Naive thymus-derived CD8-positive, alpha-beta T cell (primary cell): ENCODE data around the gene MYL6B. TPM values are rescaled to one million over a fixed set of nuclear protein-coding genes. Genes with fewer than 3 reads are reported as not detected.
"Not testable (repeated sequence)": the region's sequence is repeated elsewhere in the genome, so short reads cannot be mapped to it uniquely, and the experiment has no call there.

Experiments used
- ATAC-seq, 2 donors: fragments of 150-1000 bp; cut with Tn5 transposase in 1 of 2; sonication (Bioruptor Pico), chemical (Tn5 transposase) in 1 of 2; 1 replicate in 1 of 2; 2 replicates in 1 of 2; pipeline ENCODE4 v1.10.0; 2021; ENCODE audit warnings: mild to moderate bottlenecking in 2 of 2, moderate library complexity in 2 of 2
- POLR2A ChIA-PET: fragments of 350-600 bp; sonication (Branson Sonifier 250); formaldehyde crosslinking; loops from one replicate; lab custom pipeline; 2021; ENCODE audit warnings: antibody characterized with exemption; lab: Charles Lee
- DNase-seq, 10 donors: peaks; one replicate each; pipeline versions ENCODE4 v3.0.0 to v3.0.0-alpha.2; 2020 to 2022
- H3K27ac Mint-ChIP-seq, 10 donors: one replicate each; pipeline ENCODE4 v1.8.0; 2020 to 2022; ENCODE audit warnings: mild to moderate bottlenecking in 10 of 10, mixed read lengths in 10 of 10, moderate library complexity in 4 of 10, inconsistent platforms in 1 of 10
- H3K27me3 Mint-ChIP-seq, 5 donors: one replicate each; pipeline ENCODE4 v1.8.0; 2021 to 2022; ENCODE audit warnings: mixed read lengths in 5 of 5
- H3K36me3 Mint-ChIP-seq, 3 donors: one replicate each; pipeline ENCODE4 v1.8.0; 2020 to 2022; ENCODE audit warnings: mixed read lengths in 3 of 3, mild to moderate bottlenecking in 2 of 3, inconsistent platforms in 1 of 3
- H3K4me1 Mint-ChIP-seq, 4 donors: one replicate each; pipeline ENCODE4 v1.8.0; 2021 to 2022; ENCODE audit warnings: mixed read lengths in 4 of 4
- H3K4me3 Mint-ChIP-seq, 10 donors: one replicate each; pipeline ENCODE4 v1.8.0; 2020 to 2022; ENCODE audit warnings: mild to moderate bottlenecking in 10 of 10, mixed read lengths in 10 of 10, moderate library complexity in 6 of 10, inconsistent platforms in 1 of 10
- H3K9me3 Mint-ChIP-seq, 9 donors: one replicate each; pipeline ENCODE4 v1.8.0; 2020 to 2022; ENCODE audit warnings: mixed read lengths in 9 of 9, mild to moderate bottlenecking in 3 of 9, inconsistent platforms in 1 of 9, moderate library complexity in 1 of 9
- polyA plus RNA-seq, 3 donors: library from polyadenylated mRNA; unstranded; fragments of 300-500 nt; fragmentation: Illumina TruSeq; gene quantifications; one replicate each; pipeline ENCODE4 v1.2.3, GENCODE V29; 2021
- total RNA-seq, 8 experiments: library from RNA in 2 of 8; stranded (reverse) in 2 of 8; gene quantifications; one replicate each; pipeline ENCODE4 v1.2.3 and lab custom pipeline; 2021 to 2026

The MYL6B gene
- total and polyA plus RNA-seq, 5 experiments from 2014 or later: 3.4 to 5.9 (median 3.8) TPM

- Mint-ChIP-seq H3K27ac (peak overlapping the region in 3 of 10 donors; percentile 38 to 50 (median 49)), H3K27me3 (no peaks in the 10 kb centered on the region), H3K9me3 (no peaks in the 10 kb centered on the region), H3K4me1 (peaks cover 27 to 69% (median 55%) of the 10 kb centered on the region in 4 donors), H3K4me3 (peak overlapping the region in 6 of 10 donors; percentile 12 to 76 (median 42)), H3K36me3 (peaks cover 0 to 4% (median 2%) of the 10 kb centered on the region in 3 donors)
- no peak for ATAC-seq
- POLR2A ChIA-PET: interaction anchor here (1.1 to 13.3 kb wide), 6 partner anchors 11 to 51 kb away, joined by 3 to 163 read pairs (median 4); partner anchors contain the start of genes ESYT1, SMARCC2 and ZC3H10
- DNase-seq: no peak
These were observed 2.4 kb downstream of the MYL6B start for GRCh38 chr12:56154818-56155217.

GRCh38 chr12:56155256-56155845, 3.0 kb downstream of the MYL6B start:
- Mint-ChIP-seq H3K4me3 (peak overlapping the region in 9 of 10 donors; percentile 5 to 66 (median 25)), H3K36me3 (peaks cover 2 to 9% (median 5%) of the 10 kb centered on the region in 3 donors), H3K27ac (peak overlapping the region in 7 of 10 donors; percentile 11 to 71 (median 40)), H3K4me1 (peaks cover 33 to 69% (median 58%) of the 10 kb centered on the region in 4 donors), H3K9me3 (no peaks in the 10 kb centered on the region), H3K27me3 (no peaks in the 10 kb centered on the region)
- ATAC-seq (no peak), DNase-seq (no peak)
- POLR2A ChIA-PET: interaction anchor here (1.1 to 13.3 kb wide), 7 partner anchors 11 to 52 kb away, joined by 3 to 163 read pairs (median 5); partner anchors contain the start of genes ESYT1, SMARCC2 and ZC3H10

- not testable (repeated sequence) for H3K9me3 Mint-ChIP-seq, H3K27me3 Mint-ChIP-seq, ATAC-seq, DNase-seq
- H3K4me1 Mint-ChIP-seq: peaks cover 34 to 69% (median 59%) of the 10 kb centered on the region in 4 donors
- peak overlapping the region; percentile 93 to 99 (median 98) for H3K4me3 Mint-ChIP-seq
- POLR2A ChIA-PET: interaction anchor here (0.7 to 13.3 kb wide), 11 partner anchors 13 to 167 kb away, joined by 3 to 163 read pairs (median 4); partner anchors contain the start of genes ESYT1, SMARCC2 and ZC3H10
- H3K36me3 Mint-ChIP-seq: peaks cover 2 to 19% (median 8%) of the 10 kb centered on the region in 3 donors
- peak overlapping the region in 9 of 10 donors; percentile 77 to 99 (median 97) for H3K27ac Mint-ChIP-seq
These were observed 4.2 kb downstream of the MYL6B start for GRCh38 chr12:56156464-56157200.

- Mint-ChIP-seq H3K4me1 (peaks cover 32 to 62% (median 55%) of the 10 kb centered on the region in 4 donors), H3K4me3 (peak overlapping the region; percentile 93 to 99 (median 98)), H3K9me3 (no peaks in the 10 kb centered on the region), H3K27ac (peak overlapping the region; percentile 94 to 100 (median 98)), H3K36me3 (peaks cover 2 to 26% (median 8%) of the 10 kb centered on the region in 3 donors), H3K27me3 (no peaks in the 10 kb centered on the region)
- ATAC-seq: peak; percentile 50 to 55
- DNase-seq: peak in 9 of 10 donors; percentile 28 to 76 (median 57)
- POLR2A ChIA-PET: interaction anchor here (0.7 to 13.3 kb wide), 12 partner anchors 13 to 168 kb away, joined by 3 to 163 read pairs (median 8); partner anchors contain the start of genes COQ10A, ESYT1, RNF41 and SMARCC2
These were observed 5.0 kb downstream of the MYL6B start for GRCh38 chr12:56157201-56158028.

GRCh38 chr12:56158029-56158925, 5.9 kb downstream of the MYL6B start, which contains the start of gene MYL6:
Gene MYL6 (plus strand): TSS chr12:56158359. CDS start chr12:56158402, 43 bp downstream.
- Mint-ChIP-seq H3K27ac (peak within 1 kb of the TSS; percentile 95 to 100 (median 98)), H3K27me3 (no peaks in the 10 kb centered on the region), H3K4me3 (peak within 1 kb of the TSS; percentile 93 to 99 (median 98)), H3K9me3 (no peaks in the 10 kb centered on the region), H3K4me1 (peaks cover 32 to 54% (median 49%) of the 10 kb centered on the region in 4 donors), H3K36me3 (peaks cover 2 to 35% (median 8%) of the 10 kb centered on the region in 3 donors)
- POLR2A ChIA-PET: interaction anchor here (0.7 to 13.3 kb wide), 12 partner anchors 8 to 185 kb away, joined by 3 to 163 read pairs (median 10); partner anchors contain the start of genes ANKRD52, COQ10A, ESYT1 and PA2G4
- ATAC-seq (peak; percentile 85 to 87), DNase-seq (peak; percentile 72 to 97 (median 90))

GRCh38 chr12:56158926-56159461, 6.6 kb downstream of the MYL6B start:
- DNase-seq (peak in 4 of 10 donors; percentile 23 to 31 (median 26)), ATAC-seq (no peak)
- Mint-ChIP-seq H3K36me3 (peaks cover 6 to 42% (median 8%) of the 10 kb centered on the region in 3 donors), H3K27me3 (no peaks in the 10 kb centered on the region), H3K4me3 (peak overlapping the region; percentile 93 to 99 (median 98)), H3K4me1 (peaks cover 36 to 51% (median 48%) of the 10 kb centered on the region in 4 donors), H3K9me3 (no peaks in the 10 kb centered on the region), H3K27ac (peak overlapping the region; percentile 95 to 100 (median 98))
- POLR2A ChIA-PET: interaction anchor here (0.6 to 13.3 kb wide), 15 partner anchors 9 to 290 kb away, joined by 3 to 163 read pairs (median 6); partner anchors contain the start of genes ANKRD52, COQ10A, ESYT1 and PA2G4

GRCh38 chr12:56159482-56160192, 7.2 kb downstream of the MYL6B start:
- no peak for DNase-seq
- POLR2A ChIA-PET: interaction anchor here (0.5 to 13.3 kb wide), 15 partner anchors 10 to 290 kb away, joined by 3 to 163 read pairs (median 3); partner anchors contain the start of genes ANKRD52, COQ10A, ESYT1 and PA2G4
- ATAC-seq: no peak
- Mint-ChIP-seq H3K27me3 (no peaks in the 10 kb centered on the region), H3K4me3 (peak overlapping the region; percentile 93 to 99 (median 98)), H3K36me3 (peaks cover 6 to 48% (median 8%) of the 10 kb centered on the region in 3 donors), H3K4me1 (peaks cover 36 to 53% (median 50%) of the 10 kb centered on the region in 4 donors), H3K9me3 (no peaks in the 10 kb centered on the region), H3K27ac (peak overlapping the region; percentile 95 to 100 (median 98))

- peaks cover 35 to 53% (median 49%) of the 10 kb centered on the region in 4 donors for H3K4me1 Mint-ChIP-seq
- H3K27ac Mint-ChIP-seq: peak overlapping the region; percentile 88 to 100 (median 98)
- peak overlapping the region; percentile 93 to 99 (median 98) for H3K4me3 Mint-ChIP-seq
- peaks cover 6 to 52% (median 8%) of the 10 kb centered on the region in 3 donors for H3K36me3 Mint-ChIP-seq
- H3K27me3 Mint-ChIP-seq: no peaks in the 10 kb centered on the region
- no peaks in the 10 kb centered on the region for H3K9me3 Mint-ChIP-seq
- DNase-seq (peak; percentile 38 to 77 (median 58)), ATAC-seq (peak; percentile 24 to 62)
- POLR2A ChIA-PET: interaction anchor here (0.5 to 13.3 kb wide), 15 partner anchors 9 to 289 kb away, joined by 3 to 163 read pairs (median 4); partner anchors contain the start of genes ESYT1, MYL6B, PA2G4 and RNF41
These were observed 7.9 kb downstream of the MYL6B start for GRCh38 chr12:56160193-56160763.

GRCh38 chr12:56160894-56161689, 8.7 kb downstream of the MYL6B start:
- DNase-seq (no peak), ATAC-seq (no peak)
- Mint-ChIP-seq H3K9me3 (no peaks in the 10 kb centered on the region), H3K4me3 (peak overlapping the region; percentile 93 to 99 (median 98)), H3K27me3 (no peaks in the 10 kb centered on the region), H3K27ac (peak overlapping the region; percentile 88 to 100 (median 98)), H3K36me3 (peaks cover 6 to 60% (median 8%) of the 10 kb centered on the region in 3 donors), H3K4me1 (peaks cover 32 to 53% (median 45%) of the 10 kb centered on the region in 4 donors)
- POLR2A ChIA-PET: interaction anchor here (0.6 to 13.3 kb wide), 16 partner anchors 8 to 565 kb away, joined by 3 to 163 read pairs (median 4); partner anchors contain the start of genes ESYT1, MYL6B, SMARCC2 and ZC3H10
